Suprapubic skin (tissue), 4 donors: ENCODE data around the gene VAMP2. TPM values are rescaled to one million over a fixed set of nuclear protein-coding genes. Genes with fewer than 3 reads are reported as not detected.

Source experiments
- DNase-seq, 2 donors: peaks; one replicate each; pipeline ENCODE4 v3.0.0-alpha.2; 2019; ENCODE audit warnings: low spot score in 2 of 2
- H3K27ac ChIP-seq: fragments of 200-600 bp; sonication (generic); one replicate; pipeline ENCODE4 v1.5.1; 2019
- H3K27me3 ChIP-seq: fragments of 200-600 bp; sonication (generic); one replicate; pipeline ENCODE4 v1.5.1; 2019
- H3K36me3 ChIP-seq: fragments of 200-600 bp; sonication (generic); one replicate; pipeline ENCODE4 v1.5.1; 2019
- H3K4me1 ChIP-seq: fragments of 200-600 bp; sonication (generic); one replicate; pipeline ENCODE4 v1.5.1; 2019
- H3K4me3 ChIP-seq: fragments of 200-600 bp; sonication (generic); one replicate; pipeline ENCODE4 v1.5.1; 2019; ENCODE audit warnings: mild to moderate bottlenecking
- H3K9me3 ChIP-seq: fragments of 200-600 bp; sonication (generic); one replicate; pipeline ENCODE4 v1.5.1; 2019
- CTCF ChIP-seq, 2 donors: fragments of 200-600 bp in 1 of 2; fragments of 450-650 bp in 1 of 2; sonication (generic) in 1 of 2; IDR thresholded peaks; one replicate each; pipeline ENCODE4 v1.5.1; 2016 to 2019; ENCODE audit warnings: antibody characterized with exemption in 2 of 2, mild to moderate bottlenecking in 1 of 2, moderate library complexity in 1 of 2
- EP300 ChIP-seq: sonication (generic); formaldehyde crosslinking; IDR thresholded peaks from one replicate; pipeline ENCODE4 v1.6.1; 2017; ENCODE audit warnings: antibody characterized with exemption
- POLR2A ChIP-seq, 2 donors: fragments of 450-650 bp; IDR thresholded peaks; one replicate each; pipeline ENCODE4 v1.6.1; 2017; ENCODE audit warnings: antibody characterized with exemption in 2 of 2, mild to moderate bottlenecking in 2 of 2, moderate library complexity in 2 of 2
- POLR2AphosphoS5 ChIP-seq, 3 donors: sonication (generic); formaldehyde crosslinking; IDR thresholded peaks; one replicate each; pipeline ENCODE4 v1.6.1; 2017; ENCODE audit warnings: antibody characterized with exemption in 3 of 3
- WGBS: methylation state at CpG from one replicate; pipeline ENCODE4 v1.1.5; 2018; 5-methylcytosine and 5-hydroxymethylcytosine counted together
- total RNA-seq, 4 donors: library from RNA; depleted of rRNA; stranded (reverse); fragments of >200 nt; gene quantifications; one replicate each; pipeline ENCODE4 v1.1.0, GENCODE V29; 2016

VAMP2 gene
- total RNA-seq, 4 donors from 2014 or later, result 41.2 to 64.3 (median 52.8) TPM

- Histone ChIP-seq H3K27ac (peak overlapping the region; percentile 97), H3K4me1 (peaks cover 68% of the 10 kb centered on the region), H3K4me3 (peak overlapping the region; percentile 81), H3K9me3 (no peaks in the 10 kb centered on the region), H3K36me3 (peaks cover 15% of the 10 kb centered on the region), H3K27me3 (no peaks in the 10 kb centered on the region)
- WGBS, result 57% methylated on average over 5 of the region's 5 CpGs
- TF ChIP-seq CTCF (IDR thresholded peaks at IDR 0.05) (no peak), EP300 (no peak)
- DNase-seq, result peak in 1 of 2 donors; percentile 57
Observed at GRCh38 chr17:8160741-8161221, 2.0 kb downstream of the VAMP2 start.

GRCh38 chr17:8160224-8160577 lies 2.5 kb downstream of the VAMP2 start:
- Histone ChIP-seq H3K27me3 (no peaks in the 10 kb centered on the region), H3K4me1 (peaks cover 66% of the 10 kb centered on the region), H3K36me3 (peaks cover 15% of the 10 kb centered on the region), H3K9me3 (no peaks in the 10 kb centered on the region), H3K4me3 (no peak overlapping the region), H3K27ac (peak overlapping the region; percentile 97)
- DNase-seq, result no peak
- WGBS, result 64% methylated on average over 4 of the region's 4 CpGs
- TF ChIP-seq CTCF (IDR thresholded peaks at IDR 0.05) (no peak), EP300 (no peak), POLR2A (IDR thresholded peaks at IDR 0.05) (no peak), POLR2AphosphoS5 (IDR thresholded peaks at IDR 0.05) (no peak)

GRCh38 chr17:8159459-8160223 lies 3.1 kb downstream of the VAMP2 start:
- H3K4me3 ChIP-seq, result no peak overlapping the region
- H3K4me1 ChIP-seq, result peaks cover 62% of the 10 kb centered on the region

GRCh38 chr17:8159032-8159400 lies 3.7 kb downstream of the VAMP2 start:
- Histone ChIP-seq H3K4me3 (no peak overlapping the region), H3K27ac (peak overlapping the region; percentile 96), H3K9me3 (no peaks in the 10 kb centered on the region), H3K4me1 (peaks cover 59% of the 10 kb centered on the region), H3K27me3 (no peaks in the 10 kb centered on the region), H3K36me3 (peaks cover 15% of the 10 kb centered on the region)
- DNase-seq, result no peak
- TF ChIP-seq POLR2A (IDR thresholded peaks at IDR 0.05), result no peak
- no peak for TF ChIP-seq CTCF (IDR thresholded peaks at IDR 0.05)
- TF ChIP-seq POLR2AphosphoS5 (IDR thresholded peaks at IDR 0.05), result no peak
- no peak for TF ChIP-seq EP300
- WGBS, result 67% methylated on average over 3 of the region's 3 CpGs

More at GRCh38 chr17:8159459-8160223, 3.1 kb downstream of the VAMP2 start:
- 64% methylated on average over 4 of the region's 4 CpGs for whole genome bisulfite sequencing
- Histone ChIP-seq H3K27ac (peak overlapping the region; percentile 39), H3K36me3 (peaks cover 15% of the 10 kb centered on the region), H3K9me3 (no peaks in the 10 kb centered on the region), H3K27me3 (no peaks in the 10 kb centered on the region)
- TF ChIP-seq EP300 (no peak), CTCF (IDR thresholded peaks at IDR 0.05) (no peak), POLR2A (IDR thresholded peaks at IDR 0.05) (no peak), POLR2AphosphoS5 (IDR thresholded peaks at IDR 0.05) (no peak)
- peak in 1 of 2 donors; percentile 62 for DNase-seq

- Histone ChIP-seq H3K9me3 (no peaks in the 10 kb centered on the region), H3K27ac (peak overlapping the region; percentile 96), H3K4me3 (no peak overlapping the region), H3K27me3 (no peaks in the 10 kb centered on the region), H3K4me1 (peaks cover 59% of the 10 kb centered on the region), H3K36me3 (peaks cover 15% of the 10 kb centered on the region)
- TF ChIP-seq CTCF (IDR thresholded peaks at IDR 0.05) (peak; percentile 89 to 96), POLR2AphosphoS5 (IDR thresholded peaks at IDR 0.05) (peak in 1 of 3 donors; percentile 22), EP300 (no peak)
- 40% methylated on average over 19 of the region's 20 CpGs for WGBS
- DNase-seq, result peak; percentile 96 to 97
Observed at GRCh38 chr17:8158267-8159031, 4.3 kb downstream of the VAMP2 start.
